Activated CD4-positive, CD25-positive, alpha-beta regulatory T cell treated with anti-CD3 and anti-CD28 coated beads, Interleukin-2, amount 50 U/mL, for 24 hours (primary cell): ENCODE results near the gene GAPDH.
"Not testable (repeated sequence)": the region's sequence is repeated elsewhere in the genome, so short reads cannot be mapped to it uniquely, and the experiment has no call there.

Experiments
- ATAC-seq, 2 donors: fragments of 150-1000 bp; cut with Tn5 transposase; one replicate each; pipeline ENCODE4 v1.10.0; 2021; ENCODE audit warnings: mild to moderate bottlenecking in 1 of 2, moderate library complexity in 1 of 2

Gene GAPDH

GRCh38 chr12:6567112-6567670 lies 32.9 kb downstream of the GAPDH start:
- no peak for ATAC-seq

DNA sequence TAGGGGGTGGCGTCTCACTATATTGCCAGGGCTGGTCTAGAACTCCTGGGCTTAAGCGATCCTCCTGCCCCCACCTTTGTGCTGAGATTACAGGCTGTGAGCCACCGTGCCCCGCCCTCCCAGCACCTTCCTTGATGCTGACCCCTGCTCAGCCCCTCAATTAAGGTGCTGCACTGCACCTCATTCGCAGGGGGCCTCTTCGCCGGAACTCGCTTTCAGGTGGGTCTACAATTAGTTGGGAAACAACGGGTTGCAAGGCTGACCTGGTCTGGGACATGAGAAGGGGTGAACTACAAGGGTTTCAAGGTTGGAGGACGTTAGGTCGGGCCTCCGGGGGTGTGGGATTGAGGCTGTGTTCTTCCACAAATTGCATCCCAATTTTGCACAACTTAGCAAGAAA lies 35.0 kb downstream of the GAPDH start:
- no peak for ATAC-seq

- no peak for ATAC-seq
These were observed 35.5 kb downstream of the GAPDH start for GRCh38 chr12:6569786-6570185.

DNA sequence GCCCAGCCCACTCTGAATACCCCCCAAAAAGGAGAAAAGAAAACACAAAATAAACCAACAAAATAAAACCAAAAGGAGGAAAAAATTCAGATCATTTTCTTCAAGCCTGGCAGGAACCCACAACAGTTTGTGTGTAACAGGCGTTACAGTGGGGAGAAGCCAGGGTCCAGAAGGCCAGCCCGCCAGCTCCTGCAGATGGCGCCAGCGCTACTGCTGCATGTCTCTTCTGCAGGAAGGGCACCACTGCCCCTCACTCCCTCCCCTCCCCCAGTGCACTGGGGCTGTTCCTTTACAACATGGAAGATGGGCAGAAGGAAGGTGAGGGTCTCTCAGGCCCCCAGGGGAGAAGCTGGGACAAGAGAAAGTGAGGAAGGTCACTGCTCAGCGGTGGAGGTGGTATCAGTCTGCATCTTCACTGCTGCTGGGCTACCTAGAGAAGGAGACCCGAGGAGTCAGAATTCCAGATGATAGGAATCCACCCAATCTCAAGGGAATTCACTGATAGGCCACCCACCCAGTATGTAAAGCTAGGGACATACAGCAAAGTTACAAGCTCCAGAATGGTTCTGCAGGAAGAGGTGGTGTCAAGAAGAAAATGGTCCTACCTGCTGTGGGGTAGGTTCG lies 36.1 kb downstream of the GAPDH start:
- no peak for ATAC-seq

DNA sequence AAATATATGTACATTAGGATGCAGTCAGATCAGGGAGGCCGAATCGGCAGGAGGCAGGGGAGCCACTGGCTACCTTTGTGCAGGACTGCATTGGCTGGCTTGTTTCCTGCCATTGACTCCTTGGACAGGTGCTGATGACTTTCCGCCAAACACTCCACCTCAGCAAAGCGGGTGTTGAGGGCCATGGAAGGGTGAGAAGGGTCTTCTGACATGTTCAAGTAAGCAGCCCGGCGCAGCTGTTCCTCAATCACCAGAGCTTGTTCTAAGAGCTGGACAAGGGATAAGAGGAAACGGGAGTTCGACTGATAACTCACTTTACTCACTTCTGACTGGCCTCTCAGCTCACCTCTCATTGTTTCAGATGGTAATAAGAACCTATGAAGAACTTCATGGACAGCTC lies 38.7 kb downstream of the GAPDH start:
- ATAC-seq = no peak

DNA sequence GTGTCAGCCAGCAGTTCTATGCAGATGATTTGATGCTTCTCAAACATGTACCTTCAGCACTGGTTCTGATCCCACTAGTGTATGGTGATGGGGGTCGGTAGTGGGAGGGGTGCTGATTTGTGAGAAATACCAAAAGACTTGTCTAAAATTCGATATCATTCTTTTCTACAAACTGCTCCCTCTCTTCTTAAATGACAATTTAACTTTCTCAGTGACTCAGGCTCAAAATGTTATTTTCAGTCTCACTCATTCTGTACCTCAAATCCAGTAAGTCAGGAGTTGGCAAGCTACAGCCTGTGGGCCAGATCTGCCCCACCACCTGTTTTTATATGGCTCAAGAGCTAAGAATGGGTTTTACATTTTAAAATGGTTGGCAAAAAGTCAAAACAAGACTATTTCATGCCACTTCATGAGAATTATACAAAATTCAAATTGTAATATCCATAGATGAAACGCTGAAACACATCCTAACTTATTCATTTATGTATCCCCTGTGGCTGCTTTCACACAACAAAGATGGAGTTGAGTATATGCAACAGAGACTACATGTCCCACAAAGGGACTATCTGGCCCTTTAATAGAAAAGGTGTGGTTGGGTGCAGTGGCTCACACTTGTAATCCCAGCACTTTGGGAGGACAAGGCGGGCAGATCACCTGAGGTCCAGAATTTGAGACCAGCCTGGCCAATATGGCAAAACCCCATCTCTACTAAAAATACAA lies 40.4 kb downstream of the GAPDH start:
- peak; percentile 49 to 60 for ATAC-seq

- no peak for ATAC-seq
These were observed 41.3 kb downstream of the GAPDH start for GRCh38 chr12:6575648-6576047.

DNA sequence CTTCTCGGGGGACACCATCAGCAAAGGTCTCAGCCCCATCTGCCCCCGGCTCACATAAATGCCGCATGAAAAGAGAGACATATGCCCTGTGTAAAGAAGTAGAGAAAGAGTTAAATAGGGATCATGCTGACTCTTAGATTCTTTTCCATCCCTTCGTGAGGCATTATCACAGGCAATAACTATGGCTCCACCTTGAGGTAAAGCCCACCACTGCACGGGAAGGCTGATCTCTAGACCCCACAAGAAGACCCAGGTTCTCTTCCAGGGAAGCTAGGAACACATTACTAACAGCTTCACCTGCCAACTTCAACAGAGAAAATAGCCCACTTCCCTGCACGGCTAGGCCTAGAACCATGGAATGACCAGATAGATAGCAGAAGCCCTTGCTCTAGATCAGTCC lies 47.9 kb downstream of the GAPDH start:
- no peak for ATAC-seq

- no peak for ATAC-seq
These were observed 48.6 kb downstream of the GAPDH start for GRCh38 chr12:6582959-6583358.

- ATAC-seq = no peak
These were observed 50.0 kb downstream of the GAPDH start for GRCh38 chr12:6584293-6584692.

- not testable (repeated sequence) for ATAC-seq
These were observed 52.3 kb downstream of the GAPDH start for GRCh38 chr12:6586569-6586968.
